Measurements from ENCODE around the gene JTB.

GRCh38 chr1:153933430-153933829 is 44.0 kb downstream of the JTB start:
- TF ChIP-seq CTCF (IDR thresholded peaks at IDR 0.05), result no peak
- TF ChIP-seq POLR2A (IDR thresholded peaks at IDR 0.05), result no peak
- no peak for TF ChIP-seq EP300 (IDR thresholded peaks at IDR 0.05)

Data from ovary (tissue), 3 donors.